ENCODE data around the gene MRPL1. TPM values are rescaled to one million over a fixed set of nuclear protein-coding genes. Genes with fewer than 3 reads are reported as not detected.

Gene MRPL1
- total RNA-seq, 1 donor, result 36.7 TPM

GRCh38 chr4:77913348-77913747 lies 50.7 kb downstream of the MRPL1 start:
- no peak for DNase-seq (ENCODE audit: low read depth)
- H3K4me3 ChIP-seq (ENCODE audit: low read depth, low read length), result no peak overlapping the region
- no peak for TF ChIP-seq CTCF (IDR thresholded peaks at IDR 0.05; ENCODE audit: insufficient read depth, low read length)

- no peak for TF ChIP-seq CTCF (IDR thresholded peaks at IDR 0.05; ENCODE audit: insufficient read depth, low read length)
- DNase-seq (ENCODE audit: low read depth), result no peak
- H3K4me3 ChIP-seq (ENCODE audit: low read depth, low read length), result no peak overlapping the region
These were observed 54.4 kb downstream of the MRPL1 start for GRCh38 chr4:77917075-77917474.

GRCh38 chr4:77917601-77918000 lies 55.0 kb downstream of the MRPL1 start:
- TF ChIP-seq CTCF (IDR thresholded peaks at IDR 0.05; ENCODE audit: insufficient read depth, low read length), result no peak
- H3K4me3 ChIP-seq (ENCODE audit: low read depth, low read length), result no peak overlapping the region

GRCh38 chr4:77920371-77920770 lies 57.7 kb downstream of the MRPL1 start:
- H3K4me3 ChIP-seq (ENCODE audit: low read depth, low read length), result no peak overlapping the region
- no peak for DNase-seq (ENCODE audit: low read depth)
- TF ChIP-seq CTCF (IDR thresholded peaks at IDR 0.05; ENCODE audit: insufficient read depth, low read length), result no peak

More at GRCh38 chr4:77917601-77918000, 55.0 kb downstream of the MRPL1 start:
- no peak for DNase-seq (ENCODE audit: low read depth)

GRCh38 chr4:77921701-77922100 lies 59.1 kb downstream of the MRPL1 start:
- DNase-seq (ENCODE audit: low read depth), result peak; percentile 95
- no peak for TF ChIP-seq CTCF (IDR thresholded peaks at IDR 0.05; ENCODE audit: insufficient read depth, low read length)
- H3K4me3 ChIP-seq (ENCODE audit: low read depth, low read length), result no peak overlapping the region

- H3K4me3 ChIP-seq (ENCODE audit: low read depth, low read length), result no peak overlapping the region
- peak; percentile 74 for DNase-seq (ENCODE audit: low read depth)
- no peak for TF ChIP-seq CTCF (IDR thresholded peaks at IDR 0.05; ENCODE audit: insufficient read depth, low read length)
These were observed 59.8 kb downstream of the MRPL1 start for GRCh38 chr4:77922158-77923094.

Measured in fibroblast of the aortic adventitia (primary cell).